HCT116 (cell line): ENCODE data around the gene GRM1. TPM values are rescaled to one million over a fixed set of nuclear protein-coding genes. Genes with fewer than 3 reads are reported as not detected.

Source experiments
- ATAC-seq: fragments of 200-7000 bp; cut with Tn5 transposase; 2 replicates; pipeline ENCODE4 v1.9.1; 2020; ENCODE audit warnings: mild to moderate bottlenecking, moderate library complexity
- BruUV-seq: library from RNA; stranded (reverse); fragments of 400-500 nt; replicated peaks from 2 replicates; lab custom pipeline; 2021; lab: Mats Ljungman, UMichigan
- CTCF ChIA-PET: fragments of 300-600 bp; sonication (Branson Sonifier 250); formaldehyde crosslinking; loops from one replicate; lab custom pipeline; 2021; ENCODE audit warnings: antibody characterized with exemption; lab: Charles Lee
- POLR2A ChIA-PET: fragments of 300-600, 350-600 bp; sonication (Branson Sonifier 250); formaldehyde crosslinking; loops from one replicate; lab custom pipeline; 2021; ENCODE audit warnings: antibody characterized with exemption; lab: Charles Lee
- RAD21 ChIA-PET, 2 experiments: fragments of 300-600 bp; sonication (Branson Sonifier 250); formaldehyde crosslinking; loops; one replicate each; lab custom pipeline; 2023; ENCODE audit warnings: low total read pairs in 2 of 2; ENCODE audit not compliant: uncharacterized antibody in 2 of 2, unreplicated experiment in 2 of 2, low non-redundant PET in 1 of 2; lab: Charles Lee
- DNase-seq: peaks from one replicate; pipeline ENCODE4 v3.0.0-alpha.2; 2010; ENCODE audit warnings: low read depth, low spot score
- H2AFZ ChIP-seq: fragments of 200-600 bp; shearing (Covaris generic), sonication (generic); 2 replicates; pipeline ENCODE4 v1.6.1; 2017; ENCODE audit warnings: low read depth, mixed run types, mixed read lengths, antibody characterized with exemption, low read length; ENCODE audit not compliant: poor library complexity, severe bottlenecking
- H3K27ac ChIP-seq: 2 replicates; pipeline ENCODE4 v1.5.1; 2012; ENCODE audit warnings: low read depth, low read length
- H3K27me3 ChIP-seq: fragments of 200-600 bp; sonication (generic); 2 replicates; pipeline ENCODE4 v1.6.1; 2016; ENCODE audit warnings: mixed run types, low read length, mixed read lengths; ENCODE audit not compliant: insufficient read depth
- H3K36me3 ChIP-seq, 2 experiments: fragments of 200-500 bp in 1 of 2; fragments of 200-600 bp in 1 of 2; sonication (Bioruptor generic) in 1 of 2; sonication (generic) in 1 of 2; 2 replicates each; pipeline versions ENCODE4 v1.5.1 to v1.6.1; 2014 to 2016; ENCODE audit warnings: low read length in 2 of 2, inconsistent platforms in 1 of 2, mixed read lengths in 1 of 2, mixed run types in 1 of 2; ENCODE audit not compliant: insufficient read depth in 2 of 2, control insufficient read depth in 1 of 2
- H3K4me1 ChIP-seq, 2 experiments: fragments of 200-600 bp in 1 of 2; sonication (generic) in 1 of 2; 2 replicates each; pipeline versions ENCODE4 v1.5.1 to v1.6.1; 2012 to 2017; ENCODE audit warnings: low read length in 2 of 2, inconsistent platforms in 1 of 2, mild to moderate bottlenecking in 1 of 2, mixed read lengths in 1 of 2, mixed run types in 1 of 2, moderate library complexity in 1 of 2; ENCODE audit not compliant: insufficient read depth in 2 of 2, control insufficient read depth in 1 of 2
- H3K4me2 ChIP-seq: fragments of 200-600 bp; sonication (generic); 2 replicates; pipeline ENCODE4 v1.6.1; 2017; ENCODE audit warnings: mixed run types, low read length, mixed read lengths
- H3K4me3 ChIP-seq, 2 experiments: fragments of 200-600 bp in 1 of 2; sonication (generic) in 1 of 2; replicated peaks in 1 of 2; 2 replicates each; pipeline ENCODE4 v1.5.1; 2011 to 2016; ENCODE audit warnings: low read length in 2 of 2, control low read depth in 1 of 2, low read depth in 1 of 2, mild to moderate bottlenecking in 1 of 2, mixed read lengths in 1 of 2, mixed run types in 1 of 2
- H3K79me2 ChIP-seq: fragments of 200-600 bp; sonication (generic); 2 replicates; pipeline ENCODE4 v1.6.1; 2017; ENCODE audit warnings: mild to moderate bottlenecking, mixed run types, low read length, moderate library complexity, mixed read lengths; ENCODE audit not compliant: insufficient read depth
- H3K9ac ChIP-seq: fragments of 200-600 bp; sonication (generic); 2 replicates; pipeline ENCODE4 v1.6.1; 2016; ENCODE audit warnings: low read length, mixed read lengths
- H3K9me2 ChIP-seq: fragments of 200-600 bp; sonication (generic), shearing (Covaris generic); 2 replicates; pipeline ENCODE4 v1.6.1; 2017; ENCODE audit warnings: mixed run types, mild to moderate bottlenecking, moderate library complexity; ENCODE audit not compliant: insufficient read depth
- H3K9me3 ChIP-seq, 2 experiments: fragments of 200-500 bp in 1 of 2; fragments of 200-600 bp in 1 of 2; sonication (Bioruptor generic) in 1 of 2; sonication (generic) in 1 of 2; 2 replicates each; pipeline ENCODE4 v1.6.1; 2014 to 2017; ENCODE audit warnings: low read length in 2 of 2, mixed read lengths in 2 of 2, inconsistent platforms in 1 of 2, low read depth in 1 of 2, mild to moderate bottlenecking in 1 of 2, mixed run types in 1 of 2, moderate library complexity in 1 of 2; ENCODE audit not compliant: control insufficient read depth in 1 of 2, insufficient read depth in 1 of 2
- H4K20me1 ChIP-seq: fragments of 200-600 bp; sonication (generic), shearing (Covaris generic); 2 replicates; pipeline ENCODE4 v1.6.1; 2017; ENCODE audit warnings: mixed run types, mild to moderate bottlenecking, moderate library complexity; ENCODE audit not compliant: insufficient read depth
- CBX3 ChIP-seq: IDR thresholded peaks from 2 replicates; pipeline ENCODE4 v1.6.1; 2012; ENCODE audit warnings: low read depth
- CEBPB ChIP-seq: IDR thresholded peaks from 2 replicates; pipeline ENCODE4 v1.6.1; 2012; ENCODE audit warnings: low read depth
- EGR1 ChIP-seq: IDR thresholded peaks from 2 replicates; pipeline ENCODE4 v1.6.1; 2012; ENCODE audit warnings: low read depth
- ELF1 ChIP-seq: IDR thresholded peaks from 2 replicates; pipeline ENCODE4 v1.6.1; 2012; ENCODE audit warnings: low read depth, borderline replicate concordance
- EZH2phosphoT487 ChIP-seq: fragments of 200-600 bp; IDR thresholded peaks from 2 replicates; pipeline ENCODE4 v1.6.1; 2018; ENCODE audit warnings: antibody characterized with exemption, borderline replicate concordance
- FOSL1 ChIP-seq: IDR thresholded peaks from 2 replicates; pipeline ENCODE4 v1.6.1; 2012; ENCODE audit warnings: low read depth
- JUND ChIP-seq: IDR thresholded peaks from 2 replicates; pipeline ENCODE4 v1.6.1; 2012
- POLR2A ChIP-seq: IDR thresholded peaks from 2 replicates; pipeline ENCODE4 v1.7.0; 2011; ENCODE audit warnings: borderline replicate concordance; ENCODE audit not compliant: insufficient read depth, insufficient read length; ENCODE audit errors: extremely low read depth
- RAD21 ChIP-seq: IDR thresholded peaks from 2 replicates; pipeline ENCODE4 v1.6.1; 2012; ENCODE audit warnings: low read depth, mild to moderate bottlenecking
- SIN3A ChIP-seq: IDR thresholded peaks from 2 replicates; pipeline ENCODE4 v1.6.1; 2012; ENCODE audit warnings: low read depth
- SRF ChIP-seq: IDR thresholded peaks from 2 replicates; pipeline ENCODE4 v1.6.1; 2012; ENCODE audit warnings: low read depth
- TCF7L2 ChIP-seq: IDR thresholded peaks from 2 replicates; pipeline ENCODE4 v1.7.0; 2011; ENCODE audit warnings: borderline replicate concordance, inconsistent platforms; ENCODE audit not compliant: insufficient read depth, insufficient read length; ENCODE audit errors: extremely low read depth
- YY1 ChIP-seq: IDR thresholded peaks from 2 replicates; pipeline ENCODE4 v1.6.1; 2011; ENCODE audit warnings: low read length, low read depth, moderate library complexity, mild to moderate bottlenecking; ENCODE audit not compliant: insufficient replicate concordance; ENCODE audit errors: extremely low read depth
- ZNF274 ChIP-seq: fragments of 200-500 bp; sonication (Bioruptor generic); IDR thresholded peaks from 2 replicates; pipeline ENCODE4 v1.6.1; 2014; ENCODE audit warnings: mild to moderate bottlenecking, low read depth, low read length, inconsistent platforms
- intact Hi-C: fragments of 100-400 bp; cut with micrococcal nuclease; formaldehyde crosslinking; loops from 2 replicates; pipeline ENCODE4 v1.10.0; 2022
- total RNA-seq: library from RNA; stranded (reverse); gene quantifications from one replicate; pipeline ENCODE4 v1.2.1, GENCODE V29; 2021; ENCODE audit not compliant: unreplicated experiment
- TF ChIP-seq, protein P1 (sequence below): IDR thresholded peaks from 2 replicates; pipeline ENCODE4 v1.6.1; 2012; ENCODE audit warnings: low read depth
- TF ChIP-seq, protein P2 (sequence below): IDR thresholded peaks from 2 replicates; pipeline ENCODE4 v1.6.1; 2011; ENCODE audit warnings: mild to moderate bottlenecking, low read length, moderate library complexity; ENCODE audit not compliant: insufficient replicate concordance; ENCODE audit errors: extremely low read depth
- TF ChIP-seq, protein P3 (sequence below), 3 experiments: fragments of 200-600 bp in 1 of 3; sonication (generic) in 1 of 3; IDR thresholded peaks in 2 of 3; conservative IDR thresholded peaks in 1 of 3; 2 replicates each; pipeline ENCODE4 v1.5.1; 2012 to 2017; ENCODE audit warnings: low read depth in 2 of 3, low read length in 2 of 3, antibody characterized with exemption in 1 of 3, borderline replicate concordance in 1 of 3, control low read depth in 1 of 3, mild to moderate bottlenecking in 1 of 3, mixed read lengths in 1 of 3, mixed run types in 1 of 3, moderate library complexity in 1 of 3; ENCODE audit not compliant: insufficient read depth in 1 of 3

The GRM1 gene
- total RNA-seq, 1 experiment from 2014 or later, result not detected

DNA sequence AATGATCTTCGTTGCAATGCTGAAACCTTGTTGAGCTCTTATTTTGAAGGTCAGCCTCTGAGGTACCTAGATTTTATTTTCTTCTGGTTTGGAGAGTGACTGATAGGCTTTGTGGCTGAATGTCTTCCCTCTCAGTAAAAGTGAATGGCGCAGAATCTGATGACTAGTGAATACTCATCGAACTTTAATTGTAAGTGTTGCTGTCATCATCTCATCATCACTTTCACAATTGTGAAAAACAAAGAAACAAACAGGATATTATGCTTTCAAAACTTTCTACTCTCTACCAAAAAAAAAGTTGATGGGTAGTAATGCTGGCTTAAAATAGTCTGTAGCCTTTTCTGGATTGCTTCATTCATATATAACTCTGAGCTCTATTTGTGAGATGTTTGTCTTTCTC is 275.3 kb downstream of the GRM1 start (continued):
- TF ChIP-seq YY1, result no peak
- TF ChIP-seq POLR2A, result no peak
- TF ChIP-seq EZH2phosphoT487, result no peak
- TF ChIP-seq SRF, result no peak
- TF ChIP-seq FOSL1, result no peak
- no peak for TF ChIP-seq ZNF274
- TF ChIP-seq RAD21, result no peak
- TF ChIP-seq CEBPB, result no peak
- no peak for TF ChIP-seq EGR1
- no peak for TF ChIP-seq TCF7L2

DNA sequence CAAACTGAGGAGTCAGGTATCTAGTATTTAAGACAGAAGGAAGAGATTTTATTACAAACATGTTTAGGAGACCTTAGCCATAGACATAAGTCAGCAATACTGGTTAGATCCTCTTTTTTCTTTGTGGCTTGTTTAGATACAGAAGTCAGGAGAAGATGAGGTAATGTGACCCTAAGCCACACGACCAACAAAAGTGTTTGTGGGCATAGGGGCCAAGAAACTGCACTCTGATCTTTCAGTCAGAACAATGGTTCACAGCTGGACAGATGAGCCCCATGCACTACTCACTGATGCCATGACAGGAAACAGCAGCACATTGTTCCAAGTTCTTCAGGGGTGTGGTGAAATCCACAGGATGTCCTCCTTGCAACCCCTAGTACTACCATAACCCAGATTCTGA is 276.2 kb downstream of the GRM1 start:
- H3K4me2 ChIP-seq, result no peak overlapping the region
- no peak overlapping the region for H3K9ac ChIP-seq
- no peak for ATAC-seq
- no peaks in the 10 kb centered on the region for H3K9me3 ChIP-seq
- no peak overlapping the region for H3K4me3 ChIP-seq
- no peaks in the 10 kb centered on the region for H3K4me1 ChIP-seq
- intact Hi-C loops, result no loop called here
- POLR2A ChIA-PET, result no interaction called here
- no peaks in the 10 kb centered on the region for H4K20me1 ChIP-seq
- CTCF ChIA-PET, result no interaction called here
- no peak overlapping the region for H2AFZ ChIP-seq
- H3K9me2 ChIP-seq, result no peaks in the 10 kb centered on the region
- no peaks in the 10 kb centered on the region for H3K36me3 ChIP-seq
- TF ChIP-seq, protein P1, sequence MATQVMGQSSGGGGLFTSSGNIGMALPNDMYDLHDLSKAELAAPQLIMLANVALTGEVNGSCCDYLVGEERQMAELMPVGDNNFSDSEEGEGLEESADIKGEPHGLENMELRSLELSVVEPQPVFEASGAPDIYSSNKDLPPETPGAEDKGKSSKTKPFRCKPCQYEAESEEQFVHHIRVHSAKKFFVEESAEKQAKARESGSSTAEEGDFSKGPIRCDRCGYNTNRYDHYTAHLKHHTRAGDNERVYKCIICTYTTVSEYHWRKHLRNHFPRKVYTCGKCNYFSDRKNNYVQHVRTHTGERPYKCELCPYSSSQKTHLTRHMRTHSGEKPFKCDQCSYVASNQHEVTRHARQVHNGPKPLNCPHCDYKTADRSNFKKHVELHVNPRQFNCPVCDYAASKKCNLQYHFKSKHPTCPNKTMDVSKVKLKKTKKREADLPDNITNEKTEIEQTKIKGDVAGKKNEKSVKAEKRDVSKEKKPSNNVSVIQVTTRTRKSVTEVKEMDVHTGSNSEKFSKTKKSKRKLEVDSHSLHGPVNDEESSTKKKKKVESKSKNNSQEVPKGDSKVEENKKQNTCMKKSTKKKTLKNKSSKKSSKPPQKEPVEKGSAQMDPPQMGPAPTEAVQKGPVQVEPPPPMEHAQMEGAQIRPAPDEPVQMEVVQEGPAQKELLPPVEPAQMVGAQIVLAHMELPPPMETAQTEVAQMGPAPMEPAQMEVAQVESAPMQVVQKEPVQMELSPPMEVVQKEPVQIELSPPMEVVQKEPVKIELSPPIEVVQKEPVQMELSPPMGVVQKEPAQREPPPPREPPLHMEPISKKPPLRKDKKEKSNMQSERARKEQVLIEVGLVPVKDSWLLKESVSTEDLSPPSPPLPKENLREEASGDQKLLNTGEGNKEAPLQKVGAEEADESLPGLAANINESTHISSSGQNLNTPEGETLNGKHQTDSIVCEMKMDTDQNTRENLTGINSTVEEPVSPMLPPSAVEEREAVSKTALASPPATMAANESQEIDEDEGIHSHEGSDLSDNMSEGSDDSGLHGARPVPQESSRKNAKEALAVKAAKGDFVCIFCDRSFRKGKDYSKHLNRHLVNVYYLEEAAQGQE, result no peak
- TF ChIP-seq CBX3 (no peak), ELF1 (no peak), CEBPB (no peak), FOSL1 (no peak), SIN3A (no peak), JUND (no peak), YY1 (no peak), EGR1 (no peak), ZNF274 (no peak)
- TF ChIP-seq, protein P2, sequence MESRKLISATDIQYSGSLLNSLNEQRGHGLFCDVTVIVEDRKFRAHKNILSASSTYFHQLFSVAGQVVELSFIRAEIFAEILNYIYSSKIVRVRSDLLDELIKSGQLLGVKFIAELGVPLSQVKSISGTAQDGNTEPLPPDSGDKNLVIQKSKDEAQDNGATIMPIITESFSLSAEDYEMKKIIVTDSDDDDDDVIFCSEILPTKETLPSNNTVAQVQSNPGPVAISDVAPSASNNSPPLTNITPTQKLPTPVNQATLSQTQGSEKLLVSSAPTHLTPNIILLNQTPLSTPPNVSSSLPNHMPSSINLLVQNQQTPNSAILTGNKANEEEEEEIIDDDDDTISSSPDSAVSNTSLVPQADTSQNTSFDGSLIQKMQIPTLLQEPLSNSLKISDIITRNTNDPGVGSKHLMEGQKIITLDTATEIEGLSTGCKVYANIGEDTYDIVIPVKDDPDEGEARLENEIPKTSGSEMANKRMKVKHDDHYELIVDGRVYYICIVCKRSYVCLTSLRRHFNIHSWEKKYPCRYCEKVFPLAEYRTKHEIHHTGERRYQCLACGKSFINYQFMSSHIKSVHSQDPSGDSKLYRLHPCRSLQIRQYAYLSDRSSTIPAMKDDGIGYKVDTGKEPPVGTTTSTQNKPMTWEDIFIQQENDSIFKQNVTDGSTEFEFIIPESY, result no peak
- TF ChIP-seq, protein P3, sequence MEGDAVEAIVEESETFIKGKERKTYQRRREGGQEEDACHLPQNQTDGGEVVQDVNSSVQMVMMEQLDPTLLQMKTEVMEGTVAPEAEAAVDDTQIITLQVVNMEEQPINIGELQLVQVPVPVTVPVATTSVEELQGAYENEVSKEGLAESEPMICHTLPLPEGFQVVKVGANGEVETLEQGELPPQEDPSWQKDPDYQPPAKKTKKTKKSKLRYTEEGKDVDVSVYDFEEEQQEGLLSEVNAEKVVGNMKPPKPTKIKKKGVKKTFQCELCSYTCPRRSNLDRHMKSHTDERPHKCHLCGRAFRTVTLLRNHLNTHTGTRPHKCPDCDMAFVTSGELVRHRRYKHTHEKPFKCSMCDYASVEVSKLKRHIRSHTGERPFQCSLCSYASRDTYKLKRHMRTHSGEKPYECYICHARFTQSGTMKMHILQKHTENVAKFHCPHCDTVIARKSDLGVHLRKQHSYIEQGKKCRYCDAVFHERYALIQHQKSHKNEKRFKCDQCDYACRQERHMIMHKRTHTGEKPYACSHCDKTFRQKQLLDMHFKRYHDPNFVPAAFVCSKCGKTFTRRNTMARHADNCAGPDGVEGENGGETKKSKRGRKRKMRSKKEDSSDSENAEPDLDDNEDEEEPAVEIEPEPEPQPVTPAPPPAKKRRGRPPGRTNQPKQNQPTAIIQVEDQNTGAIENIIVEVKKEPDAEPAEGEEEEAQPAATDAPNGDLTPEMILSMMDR (IDR thresholded peaks at IDR 0.05 in 2 of 3, conservative IDR thresholded peaks at IDR 0.05 in 1 of 3; ENCODE audit: borderline replicate concordance in 1 of 3, insufficient read depth in 1 of 3, low read depth in 2 of 3, low read length in 2 of 3), result no peak
- no peaks in the 10 kb centered on the region for H3K79me2 ChIP-seq
- no peak overlapping the region for H3K27ac ChIP-seq
- H3K27me3 ChIP-seq, result peaks cover 20% of the 10 kb centered on the region; the same call in 1 of the 2 replicates
- DNase-seq, result no peak
- RAD21 ChIA-PET, result no interaction called here
- BruUV-seq, result no TSS peak
